A549 treated with Mapracorat at 1 μM for 4 hours (cell line): ENCODE results near the gene HAT1. TPM values are rescaled to one million over a fixed set of nuclear protein-coding genes. Genes with fewer than 3 reads are reported as not detected.

Experiments
- total RNA-seq: library from RNA; stranded (reverse); fragments of 200-300 nt; extraction: Qiagen RNA extraction; gene quantifications from 5 replicates; pipeline ENCODE4 v1.2.3, GENCODE V29; 2022

Gene HAT1, protein sequence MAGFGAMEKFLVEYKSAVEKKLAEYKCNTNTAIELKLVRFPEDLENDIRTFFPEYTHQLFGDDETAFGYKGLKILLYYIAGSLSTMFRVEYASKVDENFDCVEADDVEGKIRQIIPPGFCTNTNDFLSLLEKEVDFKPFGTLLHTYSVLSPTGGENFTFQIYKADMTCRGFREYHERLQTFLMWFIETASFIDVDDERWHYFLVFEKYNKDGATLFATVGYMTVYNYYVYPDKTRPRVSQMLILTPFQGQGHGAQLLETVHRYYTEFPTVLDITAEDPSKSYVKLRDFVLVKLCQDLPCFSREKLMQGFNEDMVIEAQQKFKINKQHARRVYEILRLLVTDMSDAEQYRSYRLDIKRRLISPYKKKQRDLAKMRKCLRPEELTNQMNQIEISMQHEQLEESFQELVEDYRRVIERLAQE
- total RNA-seq: 65.3 to 86.0 TPM (median 67.7 TPM) in 5 replicates

GRCh38 chr2:171922230-171923022 is at the start of gene HAT1:
Gene HAT1, plus strand, starts transcription at chr2:171922461. Its CDS starts 40 bp downstream, at chr2:171922501.

GRCh38 chr2:171893824-171894611 is 28.2 kb upstream of the HAT1 start, which contains the start of gene SLC25A12:
Gene SLC25A12, minus strand, starts transcription at chr2:171894244. Its CDS starts 30 bp downstream, at chr2:171894214.

DNA sequence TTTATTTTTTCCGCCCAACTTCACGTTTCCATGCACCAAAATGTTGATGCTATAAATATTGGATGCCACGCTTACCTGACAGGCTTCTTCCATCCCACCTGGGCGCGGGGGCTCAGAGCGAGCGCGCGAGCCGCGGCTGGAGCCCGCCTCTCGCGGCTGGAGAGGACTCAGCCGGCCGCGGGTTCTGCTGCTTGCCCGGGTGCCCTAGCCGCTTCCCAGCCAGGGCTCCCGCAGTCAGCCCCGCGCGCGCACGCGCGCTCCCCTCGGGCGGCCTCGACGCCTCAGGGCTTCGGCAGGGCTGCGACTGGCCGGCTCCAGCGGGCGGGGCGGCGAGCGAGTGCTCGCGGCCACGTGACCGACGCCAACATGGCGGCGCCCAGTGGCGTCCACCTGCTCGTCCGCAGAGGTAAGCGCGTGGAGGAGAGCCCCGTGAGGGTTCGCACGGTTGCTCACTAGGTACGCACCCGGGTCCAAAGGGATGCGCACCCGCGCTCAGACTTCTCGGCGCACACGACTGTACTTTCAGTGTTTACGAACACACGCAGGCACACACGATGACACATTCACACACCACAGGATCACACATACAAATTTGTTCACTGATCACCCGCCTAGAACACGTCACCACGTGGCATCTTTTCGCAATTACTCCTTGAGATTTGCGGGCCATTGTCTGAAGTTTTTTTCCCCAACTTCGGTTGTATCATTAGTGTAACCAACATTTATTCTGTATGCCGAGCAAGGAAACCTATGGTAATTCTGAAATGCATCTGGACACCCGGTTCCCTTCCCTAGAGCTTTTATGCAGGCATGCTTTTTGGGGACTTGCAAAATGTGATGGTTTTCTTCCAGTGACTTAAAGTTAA is 77.6 kb downstream of the HAT1 start, which contains the start of gene METAP1D:
TSS of gene METAP1D (plus strand) at position 350 of the 866 bp plus-strand sequence. CDS start at position 367, 17 bp downstream.

Other genes with a start within 250 kb of the HAT1 start
- gene DYNC1I2, start 235.0 kb upstream of the HAT1 start, total RNA-seq: 64.3 to 76.7 TPM (median 70.8 TPM) in 5 replicates
- gene SLC25A12, start 28.2 kb upstream of the HAT1 start, total RNA-seq: 13.5 to 15.7 TPM (median 14.0 TPM) in 5 replicates
- gene METAP1D, start 77.5 kb downstream of the HAT1 start, total RNA-seq: 2.3 to 3.0 TPM (median 2.7 TPM) in 5 replicates
- gene DLX1, start 163.0 kb downstream of the HAT1 start, total RNA-seq: 3.2 to 4.0 TPM (median 3.2 TPM) in 5 replicates
- gene DLX2, start 180.4 kb downstream of the HAT1 start, total RNA-seq: 0.33 to 0.97 TPM (median 0.52 TPM) in 5 replicates